HepG2 (cell line): ENCODE results near the gene RNH1. TPM values are rescaled to one million over a fixed set of nuclear protein-coding genes. Genes with fewer than 3 reads are reported as not detected.

Experiments used
- GATAD2A ChIP-seq: IDR thresholded peaks from 2 replicates; pipeline ENCODE4 v1.6.1; 2016
- MTF2 ChIP-seq: sonication (generic); formaldehyde crosslinking; IDR thresholded peaks from 2 replicates; pipeline ENCODE4 v1.5.0; 2020; ENCODE audit warnings: missing genetic modification reagents, borderline replicate concordance
- PAX8 ChIP-seq: sonication (generic); formaldehyde crosslinking; IDR thresholded peaks from 2 replicates; pipeline ENCODE4 v1.8.0; 2022; ENCODE audit warnings: mild to moderate bottlenecking, missing genetic modification reagents, borderline replicate concordance
- RARA ChIP-seq: IDR thresholded peaks from 2 replicates; pipeline ENCODE4 v1.6.1; 2016; ENCODE audit warnings: missing genetic modification reagents, missing compliant biosample characterization
- RELA ChIP-seq: sonication (generic); formaldehyde crosslinking; IDR thresholded peaks from 2 replicates; pipeline ENCODE4 v1.4.0; 2020; ENCODE audit warnings: missing genetic modification reagents
- TMF1 ChIP-seq: sonication (generic); formaldehyde crosslinking; IDR thresholded peaks from 2 replicates; pipeline ENCODE4 v1.8.1; 2022; ENCODE audit warnings: low read depth, missing genetic modification reagents
- ZBTB7A ChIP-seq: sonication (generic); formaldehyde crosslinking; IDR thresholded peaks from 2 replicates; pipeline ENCODE4 v1.8.0; 2022; ENCODE audit warnings: mild to moderate bottlenecking, missing genetic modification reagents
- ZNF160 ChIP-seq: sonication (generic); formaldehyde crosslinking; IDR thresholded peaks from 2 replicates; pipeline ENCODE4 v1.8.0; 2022; ENCODE audit warnings: mild to moderate bottlenecking, inconsistent platforms, missing genetic modification reagents
- ZNF329 ChIP-seq: sonication (generic); formaldehyde crosslinking; IDR thresholded peaks from 2 replicates; pipeline ENCODE4 v1.9.0; 2021; ENCODE audit warnings: low read depth, mild to moderate bottlenecking, missing genetic modification reagents
- ZNF354B ChIP-seq: sonication (generic); formaldehyde crosslinking; IDR thresholded peaks from 2 replicates; pipeline ENCODE4 v1.8.0; 2022; ENCODE audit warnings: mild to moderate bottlenecking, missing genetic modification reagents
- ZNF629 ChIP-seq: sonication (generic); formaldehyde crosslinking; conservative IDR thresholded peaks from 2 replicates; pipeline ENCODE4 v1.5.0; 2020; ENCODE audit warnings: missing genetic modification reagents
- ZNF646 ChIP-seq: sonication (generic); formaldehyde crosslinking; IDR thresholded peaks from 2 replicates; pipeline ENCODE4 v1.9.0; 2021; ENCODE audit warnings: mild to moderate bottlenecking, missing genetic modification reagents
- ZNF737 ChIP-seq: sonication (generic); formaldehyde crosslinking; IDR thresholded peaks from 2 replicates; pipeline ENCODE4 v1.5.0; 2020; ENCODE audit warnings: missing genetic modification reagents, mild to moderate bottlenecking, borderline replicate concordance
- ZZZ3 ChIP-seq: sonication (generic); formaldehyde crosslinking; IDR thresholded peaks from 2 replicates; pipeline ENCODE4 v1.4.0; 2020; ENCODE audit warnings: missing genetic modification reagents, mild to moderate bottlenecking, borderline replicate concordance
- polyA plus RNA-seq, 8 experiments: library from polyadenylated mRNA; depleted of rRNA in 3 of 8; stranded (reverse) in 7 of 8; unstranded in 1 of 8; fragments of >200 nt; fragmentation: Illumina TruSeq in 4 of 8; extraction: Trizol in 4 of 8; gene quantifications; 2 replicates each; pipeline versions ENCODE4 v1.2.1 to v1.2.3, GENCODE V29; 2011 to 2016; ENCODE audit warnings: low read depth in 4 of 8, missing spikeins in 1 of 8, mixed read lengths in 1 of 8; ENCODE audit not compliant: insufficient read depth in 1 of 8
- total RNA-seq, 5 experiments: library from RNA; depleted of rRNA; stranded (reverse); fragments of >200 nt; fragmentation: Illumina TruSeq; extraction: Trizol; gene quantifications; 2 replicates each; pipeline ENCODE4 v1.2.3, GENCODE V29; 2016; ENCODE audit warnings: low read depth in 1 of 5
- TF ChIP-seq, protein P1 (sequence below): sonication (generic); formaldehyde crosslinking; IDR thresholded peaks from 2 replicates; pipeline ENCODE4 v1.4.0; 2020; ENCODE audit warnings: mild to moderate bottlenecking, missing genetic modification reagents
- TF ChIP-seq, protein P2 (sequence below), 2 experiments: fragments of 450-650 bp in 1 of 2; sonication (generic) in 1 of 2; formaldehyde crosslinking; IDR thresholded peaks; 2 replicates each; pipeline versions ENCODE4 v1.5.0 to v1.8.0; 2020 to 2022; ENCODE audit warnings: mild to moderate bottlenecking in 1 of 2, missing genetic modification reagents in 1 of 2
- TF ChIP-seq, protein P3 (sequence below): sonication (generic); formaldehyde crosslinking; IDR thresholded peaks from 2 replicates; pipeline ENCODE4 v1.9.0; 2021; ENCODE audit warnings: missing genetic modification reagents, borderline replicate concordance

The RNH1 gene
- total and polyA plus RNA-seq, 2 of the 13 experiments (the other 11 are each of a cell fraction or from before 2014, with no cell fraction given), result 36.0 to 74.1 TPM

DNA sequence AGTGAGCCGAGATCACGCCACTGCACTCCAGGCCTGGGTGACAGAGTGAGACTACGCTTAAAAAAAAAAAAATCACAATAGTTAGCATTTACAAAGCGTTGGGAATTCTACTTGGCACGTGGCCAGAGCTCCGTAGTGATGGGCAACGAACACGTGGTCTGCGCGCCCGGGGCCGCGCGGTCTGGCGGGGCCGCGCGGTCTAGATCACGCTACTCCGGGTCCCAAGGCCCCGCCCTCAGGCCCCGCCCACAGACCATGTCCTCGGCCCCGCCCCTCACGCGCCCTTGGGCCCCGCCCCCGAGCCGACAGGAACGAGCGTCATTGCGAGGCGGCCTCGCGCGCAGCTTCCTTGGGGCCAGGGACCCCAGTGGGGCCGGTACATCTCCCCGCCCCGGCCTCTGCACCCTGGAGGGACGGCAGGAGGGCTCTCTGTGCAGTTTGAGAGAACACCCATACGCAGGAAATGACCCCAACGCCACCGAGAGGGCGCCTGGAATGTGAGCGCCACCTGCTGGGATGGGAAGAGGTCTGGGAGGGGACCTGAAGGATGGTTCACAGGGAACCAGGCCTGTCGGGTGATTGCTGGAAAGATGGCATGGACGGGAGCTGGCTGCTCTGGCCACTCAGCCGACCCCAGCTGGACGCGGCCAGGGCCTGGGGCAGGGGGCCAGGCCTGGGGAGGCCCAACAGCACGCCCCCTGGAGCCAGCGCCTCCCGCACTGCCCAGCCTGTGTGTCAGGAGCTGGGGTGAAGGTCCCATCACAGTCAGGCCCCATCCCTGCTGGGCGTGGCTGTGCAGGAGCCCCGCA, 58.9 kb downstream of the RNH1 start (continued):
- TF ChIP-seq, protein P1, sequence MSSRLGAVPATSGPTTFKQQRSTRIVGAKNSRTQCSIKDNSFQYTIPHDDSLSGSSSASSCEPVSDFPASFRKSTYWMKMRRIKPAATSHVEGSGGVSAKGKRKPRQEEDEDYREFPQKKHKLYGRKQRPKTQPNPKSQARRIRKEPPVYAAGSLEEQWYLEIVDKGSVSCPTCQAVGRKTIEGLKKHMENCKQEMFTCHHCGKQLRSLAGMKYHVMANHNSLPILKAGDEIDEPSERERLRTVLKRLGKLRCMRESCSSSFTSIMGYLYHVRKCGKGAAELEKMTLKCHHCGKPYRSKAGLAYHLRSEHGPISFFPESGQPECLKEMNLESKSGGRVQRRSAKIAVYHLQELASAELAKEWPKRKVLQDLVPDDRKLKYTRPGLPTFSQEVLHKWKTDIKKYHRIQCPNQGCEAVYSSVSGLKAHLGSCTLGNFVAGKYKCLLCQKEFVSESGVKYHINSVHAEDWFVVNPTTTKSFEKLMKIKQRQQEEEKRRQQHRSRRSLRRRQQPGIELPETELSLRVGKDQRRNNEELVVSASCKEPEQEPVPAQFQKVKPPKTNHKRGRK (CRISPR knock-in tag), result no peak
- TF ChIP-seq ZBTB7A (CRISPR knock-in tag), result peak; percentile 77; the same call in 1 of the 2 replicates
- TF ChIP-seq RARA (CRISPR knock-in tag), result no peak; the same call in 1 of the 2 replicates
- TF ChIP-seq, protein P2, sequence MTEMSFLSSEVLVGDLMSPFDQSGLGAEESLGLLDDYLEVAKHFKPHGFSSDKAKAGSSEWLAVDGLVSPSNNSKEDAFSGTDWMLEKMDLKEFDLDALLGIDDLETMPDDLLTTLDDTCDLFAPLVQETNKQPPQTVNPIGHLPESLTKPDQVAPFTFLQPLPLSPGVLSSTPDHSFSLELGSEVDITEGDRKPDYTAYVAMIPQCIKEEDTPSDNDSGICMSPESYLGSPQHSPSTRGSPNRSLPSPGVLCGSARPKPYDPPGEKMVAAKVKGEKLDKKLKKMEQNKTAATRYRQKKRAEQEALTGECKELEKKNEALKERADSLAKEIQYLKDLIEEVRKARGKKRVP (CRISPR knock-in tag; IDR thresholded peaks at IDR 0.05), result no peak
- 0 out of 2 replicates have a peak, but pooled peaks have one; percentile 38 for TF ChIP-seq ZNF354B
- no peak for TF ChIP-seq ZNF329
- peak; percentile 68; the same call in 1 of the 2 replicates for TF ChIP-seq TMF1 (CRISPR knock-in tag)
- TF ChIP-seq PAX8 (CRISPR knock-in tag), result no peak
- TF ChIP-seq MTF2 (CRISPR knock-in tag), result peak; percentile 82; the same call in 1 of the 2 replicates
- TF ChIP-seq, protein P3, sequence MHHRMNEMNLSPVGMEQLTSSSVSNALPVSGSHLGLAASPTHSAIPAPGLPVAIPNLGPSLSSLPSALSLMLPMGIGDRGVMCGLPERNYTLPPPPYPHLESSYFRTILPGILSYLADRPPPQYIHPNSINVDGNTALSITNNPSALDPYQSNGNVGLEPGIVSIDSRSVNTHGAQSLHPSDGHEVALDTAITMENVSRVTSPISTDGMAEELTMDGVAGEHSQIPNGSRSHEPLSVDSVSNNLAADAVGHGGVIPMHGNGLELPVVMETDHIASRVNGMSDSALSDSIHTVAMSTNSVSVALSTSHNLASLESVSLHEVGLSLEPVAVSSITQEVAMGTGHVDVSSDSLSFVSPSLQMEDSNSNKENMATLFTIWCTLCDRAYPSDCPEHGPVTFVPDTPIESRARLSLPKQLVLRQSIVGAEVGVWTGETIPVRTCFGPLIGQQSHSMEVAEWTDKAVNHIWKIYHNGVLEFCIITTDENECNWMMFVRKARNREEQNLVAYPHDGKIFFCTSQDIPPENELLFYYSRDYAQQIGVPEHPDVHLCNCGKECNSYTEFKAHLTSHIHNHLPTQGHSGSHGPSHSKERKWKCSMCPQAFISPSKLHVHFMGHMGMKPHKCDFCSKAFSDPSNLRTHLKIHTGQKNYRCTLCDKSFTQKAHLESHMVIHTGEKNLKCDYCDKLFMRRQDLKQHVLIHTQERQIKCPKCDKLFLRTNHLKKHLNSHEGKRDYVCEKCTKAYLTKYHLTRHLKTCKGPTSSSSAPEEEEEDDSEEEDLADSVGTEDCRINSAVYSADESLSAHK (CRISPR knock-in tag), result no peak
- TF ChIP-seq ZNF629 (CRISPR knock-in tag), result peak; percentile 22; the same call in 1 of the 2 replicates
- peak; percentile 26; the same call in 1 of the 2 replicates for TF ChIP-seq ZNF160
- TF ChIP-seq GATAD2A (CRISPR knock-in tag), result peak; percentile 68
- TF ChIP-seq ZNF646 (CRISPR knock-in tag), result no peak; the same call in 1 of the 2 replicates
- TF ChIP-seq ZZZ3 (CRISPR knock-in tag), result peak; percentile 71; the same call in 1 of the 2 replicates
- no peak for TF ChIP-seq ZNF737 (CRISPR knock-in tag)
- no peak for TF ChIP-seq RELA (CRISPR knock-in tag)
